HG03066 (cell line): ENCODE data around the gene PCIF1.

Source experiments
- ATAC-seq: cut with Tn5 transposase; IDR thresholded peaks from one replicate; pipeline ENCODE4 v1.9.1; 2021; ENCODE audit warnings: low read depth; ENCODE audit not compliant: unreplicated experiment

Gene PCIF1

GRCh38 chr20:45904583-45905504 lies 29.6 kb upstream of the PCIF1 start:
- no peak for ATAC-seq

DNA sequence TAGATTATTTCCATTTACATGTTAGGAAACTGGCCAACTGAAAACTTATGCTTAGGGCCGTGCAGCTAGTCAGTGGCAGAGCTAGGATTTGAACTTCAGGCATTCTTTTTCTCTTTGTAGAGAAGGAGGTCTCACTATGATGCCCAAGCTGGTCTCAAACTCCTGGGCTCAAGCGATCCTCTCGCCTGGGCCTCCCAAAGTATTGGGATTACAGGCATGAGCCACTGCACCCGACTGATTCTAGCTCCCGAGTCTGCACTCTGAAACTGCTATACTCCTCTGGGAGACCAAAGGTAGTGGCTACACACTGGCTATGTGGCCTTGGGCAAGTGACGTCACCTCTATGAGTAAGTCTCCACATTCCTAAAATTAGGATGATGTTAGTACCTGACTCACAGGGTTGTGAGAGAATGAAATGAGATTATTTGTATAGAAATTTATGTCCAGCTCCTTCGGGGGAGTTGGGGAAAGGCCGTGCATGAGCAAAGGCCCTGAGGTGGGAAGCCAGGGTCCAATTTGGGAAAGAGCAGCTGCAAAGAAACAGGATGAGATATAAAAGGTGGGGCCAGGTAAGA lies 28.9 kb upstream of the PCIF1 start:
- no peak for ATAC-seq

DNA sequence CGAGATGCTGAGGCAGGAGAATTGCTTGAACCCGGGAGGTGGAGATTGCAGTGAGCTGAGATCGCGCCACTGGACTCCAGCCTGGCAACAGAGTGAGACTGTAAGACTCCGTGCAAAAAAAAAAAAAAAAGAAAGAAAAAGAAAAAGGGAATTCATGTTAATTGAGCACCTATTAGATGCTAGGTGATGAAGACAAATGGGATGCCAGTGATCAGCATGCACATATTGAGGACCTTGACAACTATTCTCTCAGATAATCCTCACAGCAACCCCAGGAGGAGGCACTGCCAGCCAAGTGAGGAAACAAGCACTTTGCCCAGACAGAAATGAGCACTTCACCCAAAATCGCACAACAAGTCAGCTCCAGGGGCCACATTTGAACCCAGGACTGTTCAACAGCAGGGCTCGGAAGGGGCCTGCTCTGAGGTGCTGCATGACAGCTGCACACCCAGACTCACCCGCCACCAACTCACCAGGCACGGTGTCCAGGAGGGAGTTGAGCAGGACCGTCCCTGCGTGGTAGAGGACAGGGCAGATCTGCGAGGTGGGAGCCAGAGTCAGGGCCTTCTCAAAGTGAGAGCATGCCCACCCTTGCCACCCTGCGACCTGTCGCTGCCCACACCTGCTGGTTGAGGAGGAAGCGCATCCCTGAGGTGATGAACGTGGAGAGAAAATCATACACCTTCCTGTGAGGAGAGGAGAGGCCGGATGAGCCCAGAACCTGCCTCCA lies 27.1 kb upstream of the PCIF1 start:
- no peak for ATAC-seq

- no peak for ATAC-seq
These were observed 26.4 kb upstream of the PCIF1 start for GRCh38 chr20:45908084-45908483.

GRCh38 chr20:45909336-45909808 lies 25.1 kb upstream of the PCIF1 start:
- no peak for ATAC-seq

DNA sequence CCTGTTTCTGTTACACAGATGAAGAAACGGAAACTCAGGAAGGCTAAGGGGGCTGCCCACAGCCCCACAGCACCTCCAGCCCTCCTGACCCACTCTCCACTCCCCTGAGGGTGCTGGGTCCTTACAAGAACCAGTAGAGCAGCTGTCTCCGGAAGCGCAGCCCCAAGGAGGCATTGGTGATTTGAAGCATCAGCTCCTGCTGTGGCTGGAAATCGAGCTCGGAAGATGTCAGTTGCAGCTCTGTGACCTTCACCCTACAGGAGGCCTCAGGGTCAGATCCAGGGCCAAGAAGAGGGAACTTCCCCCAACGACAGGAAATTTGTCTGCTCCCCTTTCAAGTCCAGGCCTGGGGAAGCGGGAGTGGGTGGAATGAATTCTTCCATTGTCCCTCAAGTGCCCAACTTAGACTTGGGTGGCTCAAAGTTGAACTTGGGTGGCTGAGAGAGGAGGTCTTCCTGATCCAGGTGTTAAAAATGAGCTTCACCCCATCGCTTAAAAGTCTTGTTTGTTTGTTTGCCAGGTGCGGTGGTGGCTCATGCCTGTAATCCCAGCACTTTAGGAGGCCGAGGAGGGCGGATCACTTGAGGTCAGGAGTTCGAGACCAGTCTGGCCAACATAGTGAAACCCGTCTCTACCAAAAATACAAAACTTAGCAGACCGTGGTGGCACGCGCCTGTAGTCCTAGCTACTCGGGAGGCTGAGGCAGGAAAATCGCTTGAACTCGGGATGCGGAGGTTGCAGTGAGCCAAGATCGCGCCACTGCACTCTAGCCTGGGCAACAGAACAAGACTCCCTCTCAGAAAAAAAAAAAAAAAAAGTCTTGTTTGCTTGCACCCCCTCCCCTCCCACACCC lies 24.4 kb upstream of the PCIF1 start:
- no peak for ATAC-seq

DNA sequence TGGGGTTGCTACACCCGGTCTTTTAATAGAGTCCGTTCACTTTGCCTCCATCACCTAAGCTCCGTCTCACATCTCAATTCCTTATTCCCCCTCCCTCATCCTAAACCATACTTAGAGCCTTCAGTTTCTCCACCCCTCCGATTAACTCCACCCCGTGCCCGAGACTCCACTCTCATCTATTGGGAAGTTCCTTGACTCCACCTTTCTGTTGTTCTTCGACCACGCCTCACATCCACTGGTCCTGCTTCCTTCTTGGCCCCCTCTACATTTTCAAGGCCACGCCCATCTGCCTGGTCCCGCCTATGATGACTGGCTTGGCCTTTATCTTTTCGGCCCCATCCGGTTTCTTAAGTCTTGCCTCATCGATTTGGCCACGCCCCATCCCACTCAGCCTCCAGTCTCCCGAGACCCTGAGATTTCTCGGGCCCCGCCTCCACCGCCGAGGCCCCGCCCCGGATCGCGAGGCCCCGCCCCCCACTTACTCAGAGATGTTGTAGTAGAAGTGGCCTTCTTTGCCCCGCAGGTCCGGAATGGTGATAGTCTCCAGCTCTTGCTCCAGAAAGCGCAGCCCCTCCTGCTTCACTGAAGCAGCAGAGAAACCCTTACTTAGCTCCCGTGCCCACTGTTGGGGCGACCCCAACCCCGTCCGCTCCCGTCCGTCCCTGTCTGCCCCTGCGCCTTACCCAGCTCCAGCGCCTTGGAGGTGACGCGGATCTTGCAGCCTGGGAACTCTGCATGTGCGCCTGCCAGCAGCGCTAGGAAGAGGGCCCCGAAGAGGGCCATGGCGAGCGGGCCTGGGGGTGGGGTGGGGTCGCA lies 23.6 kb upstream of the PCIF1 start:
- ATAC-seq, result peak; percentile 85

GRCh38 chr20:45911486-45912343 lies 22.8 kb upstream of the PCIF1 start, which contains the start of gene PLTP:
Gene PLTP (minus strand): TSS chr20:45912155. CDS start chr20:45911452, 703 bp downstream.
- no peak for ATAC-seq

DNA sequence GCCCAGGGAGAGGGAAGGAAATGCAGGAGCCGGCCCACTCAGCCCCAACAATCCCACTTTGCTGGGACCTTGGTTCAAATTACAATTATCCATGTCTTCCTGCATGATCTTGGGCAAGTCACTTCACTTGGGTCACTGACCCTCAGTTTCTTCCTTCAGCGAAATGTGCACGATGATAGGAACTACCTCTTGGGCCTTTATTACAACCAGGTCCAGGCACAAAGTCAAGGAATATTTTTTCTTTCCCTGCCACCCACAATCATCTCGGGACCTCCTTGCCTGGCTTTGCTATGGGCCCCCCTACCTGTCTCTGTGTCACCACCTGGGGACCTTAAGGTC lies 22.2 kb upstream of the PCIF1 start:
- ATAC-seq, result no peak

GRCh38 chr20:45913116-45913515 lies 21.4 kb upstream of the PCIF1 start:
- ATAC-seq, result no peak

GRCh38 chr20:45917790-45918141 lies 16.7 kb upstream of the PCIF1 start:
- ATAC-seq, result no peak

DNA sequence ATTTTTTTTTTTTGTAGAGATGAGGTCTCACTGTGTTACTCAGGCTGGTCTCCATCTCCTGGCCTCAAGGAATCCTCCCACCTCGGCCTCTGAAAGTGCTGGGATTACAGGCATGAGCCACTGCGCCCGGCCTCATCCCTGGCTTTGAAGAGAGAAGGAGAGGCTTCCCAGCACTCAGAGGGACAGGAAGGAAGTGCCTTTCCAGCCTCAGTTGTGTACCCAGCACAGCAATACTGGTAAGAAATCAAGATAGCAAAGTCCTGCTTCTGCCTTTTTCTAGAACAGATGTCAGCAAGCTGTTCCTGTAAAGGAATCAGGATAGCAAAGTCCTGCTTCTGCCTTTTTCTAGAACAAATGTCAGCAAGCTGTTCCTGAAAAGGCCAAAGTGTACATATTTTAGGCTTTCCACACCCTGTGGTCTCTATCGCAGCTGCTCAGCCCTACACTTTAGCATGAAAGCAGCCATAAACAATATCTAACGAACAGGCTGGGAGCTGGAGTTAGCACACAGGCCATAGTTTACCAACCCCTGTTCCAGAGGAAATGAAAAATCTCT lies 16.2 kb upstream of the PCIF1 start:
- no peak for ATAC-seq

- no peak for ATAC-seq
These were observed 15.5 kb upstream of the PCIF1 start for GRCh38 chr20:45918779-45919537.

DNA sequence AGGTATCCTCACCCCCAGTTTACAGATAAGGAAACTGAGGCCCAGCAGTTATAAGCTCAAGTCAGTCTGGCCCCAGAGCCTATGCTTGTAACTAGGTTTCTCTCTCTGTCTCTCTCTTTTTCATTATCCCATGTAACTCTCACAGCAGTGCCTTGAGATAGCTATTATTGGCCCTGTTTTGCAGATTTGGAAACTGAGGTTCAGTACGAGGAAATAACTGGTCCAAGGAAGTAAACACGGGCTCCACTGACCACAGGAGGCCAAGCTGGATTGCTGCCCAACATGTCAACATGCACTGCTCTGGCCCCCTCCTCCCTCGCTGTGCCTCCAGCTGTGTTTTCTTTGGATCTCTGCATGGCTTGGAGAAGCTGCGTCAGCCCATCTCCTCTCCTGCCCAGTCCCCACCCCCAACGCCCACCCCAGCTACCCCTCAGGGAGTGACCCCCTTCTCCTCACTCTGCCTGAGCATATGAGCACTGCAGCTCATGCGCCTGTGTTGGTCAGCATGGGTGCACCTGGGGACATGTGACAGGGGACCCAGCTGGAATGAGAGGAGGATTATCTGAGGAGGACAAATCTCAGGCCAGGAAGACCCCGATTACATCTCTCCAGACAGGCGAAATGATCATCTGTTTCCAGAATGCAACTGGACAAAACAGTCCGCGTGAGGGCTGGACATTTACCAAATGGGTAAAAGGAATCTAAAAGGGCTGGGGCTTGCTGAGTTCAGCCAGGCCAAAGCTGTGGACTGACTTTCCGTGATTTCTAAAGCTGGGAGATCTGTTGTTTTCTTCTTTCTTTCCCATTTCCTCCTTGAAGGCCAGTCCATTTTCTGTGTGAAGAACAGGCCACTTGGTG lies 14.7 kb upstream of the PCIF1 start:
- no peak for ATAC-seq

DNA sequence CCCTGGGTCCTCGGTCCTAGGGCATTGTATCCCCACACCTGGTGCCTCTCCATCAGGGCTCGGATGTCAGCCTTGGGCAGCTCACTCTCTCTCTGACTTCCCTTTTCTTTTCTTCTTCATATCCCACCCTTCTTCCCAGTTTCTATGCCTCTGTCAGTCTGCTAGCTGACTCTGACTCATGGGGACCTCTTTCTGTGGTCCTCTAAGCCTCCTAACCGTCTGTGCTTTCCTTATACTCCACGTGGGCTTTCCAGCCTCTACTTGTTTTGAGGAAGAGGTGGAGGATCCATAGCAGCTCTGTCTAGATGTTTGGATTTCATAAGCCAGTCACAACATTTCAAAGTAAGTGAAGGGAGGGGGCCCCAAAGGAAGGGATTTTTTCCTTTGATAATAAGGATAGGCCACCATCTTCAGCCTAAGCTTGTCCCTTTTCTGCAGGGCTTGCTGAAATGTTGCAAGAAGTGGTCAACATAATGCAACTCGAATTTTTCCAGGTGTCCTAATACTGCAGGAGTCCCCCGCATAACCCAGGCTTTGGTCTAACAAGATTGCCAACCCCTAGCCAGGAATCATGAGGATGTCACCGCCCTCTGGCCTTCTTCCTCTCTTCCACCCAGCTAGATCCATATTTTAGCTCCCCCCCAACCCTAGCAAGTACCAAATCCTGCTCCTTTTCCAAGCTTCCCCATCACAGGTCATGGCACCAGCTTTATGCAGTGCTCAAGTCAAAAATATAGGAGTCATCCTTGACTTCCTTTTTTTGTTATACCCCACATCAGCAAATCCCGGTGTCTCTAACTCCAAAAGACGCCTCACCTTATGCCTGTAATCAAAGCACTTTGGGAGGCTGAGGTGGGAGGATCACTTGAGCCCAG lies 13.8 kb upstream of the PCIF1 start:
- no peak for ATAC-seq
